ENCODE measurements around the gene KCNIP4.

KCNIP4 gene

GRCh38 chr4:21848021-21848420 lies 100.6 kb downstream of the KCNIP4 start:
- Mint-ChIP-seq H3K4me3 (no peak overlapping the region), H3K27me3 (no peaks in the 10 kb centered on the region), H3K9me3 (no peaks in the 10 kb centered on the region), H3K4me1 (ENCODE audit: low read depth) (no peaks in the 10 kb centered on the region), H3K27ac (no peak overlapping the region), H3K36me3 (ENCODE audit: low read depth) (no peaks in the 10 kb centered on the region)

- Mint-ChIP-seq H3K36me3 (ENCODE audit: low read depth) (no peaks in the 10 kb centered on the region), H3K27ac (no peak overlapping the region)
These were observed 102.9 kb downstream of the KCNIP4 start for GRCh38 chr4:21845663-21846062.

GRCh38 chr4:21835712-21836111 lies 112.9 kb downstream of the KCNIP4 start:
- no peaks in the 10 kb centered on the region for H3K27me3 Mint-ChIP-seq
- H3K27ac Mint-ChIP-seq = no peak overlapping the region
- peaks cover 4% of the 10 kb centered on the region for H3K9me3 Mint-ChIP-seq
- H3K4me3 Mint-ChIP-seq = no peak overlapping the region
- H3K4me1 Mint-ChIP-seq (ENCODE audit: low read depth) = no peaks in the 10 kb centered on the region
- H3K36me3 Mint-ChIP-seq (ENCODE audit: low read depth) = no peaks in the 10 kb centered on the region

More at GRCh38 chr4:21845663-21846062, 102.9 kb downstream of the KCNIP4 start:
- H3K4me3 Mint-ChIP-seq = no peak overlapping the region
- H3K27me3 Mint-ChIP-seq = no peaks in the 10 kb centered on the region
- no peaks in the 10 kb centered on the region for H3K9me3 Mint-ChIP-seq
- H3K4me1 Mint-ChIP-seq (ENCODE audit: low read depth) = no peaks in the 10 kb centered on the region

GRCh38 chr4:21830272-21830671 lies 118.3 kb downstream of the KCNIP4 start:
- H3K36me3 Mint-ChIP-seq (ENCODE audit: low read depth) = no peaks in the 10 kb centered on the region
- H3K4me1 Mint-ChIP-seq (ENCODE audit: low read depth) = no peaks in the 10 kb centered on the region
- no peaks in the 10 kb centered on the region for H3K27me3 Mint-ChIP-seq
- no peak overlapping the region for H3K27ac Mint-ChIP-seq
- H3K4me3 Mint-ChIP-seq = no peak overlapping the region
- peaks cover 4% of the 10 kb centered on the region for H3K9me3 Mint-ChIP-seq

- Mint-ChIP-seq H3K27me3 (no peaks in the 10 kb centered on the region), H3K4me1 (ENCODE audit: low read depth) (no peaks in the 10 kb centered on the region), H3K4me3 (no peak overlapping the region), H3K27ac (no peak overlapping the region), H3K36me3 (ENCODE audit: low read depth) (no peaks in the 10 kb centered on the region), H3K9me3 (peaks cover 4% of the 10 kb centered on the region)
These were observed 121.0 kb downstream of the KCNIP4 start for GRCh38 chr4:21827575-21827974.

GRCh38 chr4:21826071-21826470 lies 122.5 kb downstream of the KCNIP4 start:
- Mint-ChIP-seq H3K4me1 (ENCODE audit: low read depth) (no peaks in the 10 kb centered on the region), H3K27me3 (no peaks in the 10 kb centered on the region), H3K36me3 (ENCODE audit: low read depth) (no peaks in the 10 kb centered on the region), H3K9me3 (no peaks in the 10 kb centered on the region), H3K27ac (no peak overlapping the region), H3K4me3 (no peak overlapping the region)

- Mint-ChIP-seq H3K36me3 (ENCODE audit: low read depth) (no peaks in the 10 kb centered on the region), H3K4me1 (ENCODE audit: low read depth) (no peaks in the 10 kb centered on the region), H3K27me3 (no peaks in the 10 kb centered on the region), H3K9me3 (peaks cover 14% of the 10 kb centered on the region), H3K27ac (no peak overlapping the region), H3K4me3 (no peak overlapping the region)
These were observed 129.5 kb downstream of the KCNIP4 start for GRCh38 chr4:21819086-21819485.

- H3K36me3 Mint-ChIP-seq (ENCODE audit: low read depth) = no peaks in the 10 kb centered on the region
These were observed 132.8 kb downstream of the KCNIP4 start for GRCh38 chr4:21815651-21816377.

GRCh38 chr4:21811565-21811964 lies 137.0 kb downstream of the KCNIP4 start:
- Mint-ChIP-seq H3K36me3 (ENCODE audit: low read depth) (no peaks in the 10 kb centered on the region), H3K27me3 (no peaks in the 10 kb centered on the region), H3K27ac (no peak overlapping the region), H3K4me3 (no peak overlapping the region), H3K9me3 (no peaks in the 10 kb centered on the region), H3K4me1 (ENCODE audit: low read depth) (no peaks in the 10 kb centered on the region)

More at GRCh38 chr4:21815651-21816377, 132.8 kb downstream of the KCNIP4 start:
- H3K9me3 Mint-ChIP-seq = peaks cover 14% of the 10 kb centered on the region
- H3K4me3 Mint-ChIP-seq = no peak overlapping the region
- no peaks in the 10 kb centered on the region for H3K4me1 Mint-ChIP-seq (ENCODE audit: low read depth)
- no peaks in the 10 kb centered on the region for H3K27me3 Mint-ChIP-seq
- H3K27ac Mint-ChIP-seq = no peak overlapping the region

- Mint-ChIP-seq H3K9me3 (no peaks in the 10 kb centered on the region), H3K27me3 (peaks cover 5% of the 10 kb centered on the region)
These were observed 141.6 kb downstream of the KCNIP4 start for GRCh38 chr4:21806991-21807390.

GRCh38 chr4:21802406-21802805 lies 146.2 kb downstream of the KCNIP4 start:
- Mint-ChIP-seq H3K27ac (no peak overlapping the region), H3K4me3 (no peak overlapping the region), H3K4me1 (ENCODE audit: low read depth) (no peaks in the 10 kb centered on the region), H3K27me3 (peaks cover 5% of the 10 kb centered on the region), H3K36me3 (ENCODE audit: low read depth) (no peaks in the 10 kb centered on the region), H3K9me3 (no peaks in the 10 kb centered on the region)

More at GRCh38 chr4:21806991-21807390, 141.6 kb downstream of the KCNIP4 start:
- H3K4me1 Mint-ChIP-seq (ENCODE audit: low read depth) = no peaks in the 10 kb centered on the region
- H3K36me3 Mint-ChIP-seq (ENCODE audit: low read depth) = no peaks in the 10 kb centered on the region
- no peak overlapping the region for H3K27ac Mint-ChIP-seq
- no peak overlapping the region for H3K4me3 Mint-ChIP-seq

GRCh38 chr4:21801661-21802385 lies 146.7 kb downstream of the KCNIP4 start:
- H3K27ac Mint-ChIP-seq = no peak overlapping the region
- no peaks in the 10 kb centered on the region for H3K4me1 Mint-ChIP-seq (ENCODE audit: low read depth)
- no peak overlapping the region for H3K4me3 Mint-ChIP-seq
- peaks cover 5% of the 10 kb centered on the region for H3K27me3 Mint-ChIP-seq
- H3K9me3 Mint-ChIP-seq = no peaks in the 10 kb centered on the region
- H3K36me3 Mint-ChIP-seq (ENCODE audit: low read depth) = no peaks in the 10 kb centered on the region

- Mint-ChIP-seq H3K9me3 (peaks cover 4% of the 10 kb centered on the region), H3K36me3 (ENCODE audit: low read depth) (no peaks in the 10 kb centered on the region), H3K27me3 (no peaks in the 10 kb centered on the region), H3K27ac (no peak overlapping the region), H3K4me3 (no peak overlapping the region), H3K4me1 (ENCODE audit: low read depth) (no peaks in the 10 kb centered on the region)
These were observed 153.5 kb downstream of the KCNIP4 start for GRCh38 chr4:21795091-21795490.

- no peaks in the 10 kb centered on the region for H3K27me3 Mint-ChIP-seq
- H3K27ac Mint-ChIP-seq = no peak overlapping the region
- no peak overlapping the region for H3K4me3 Mint-ChIP-seq
- H3K9me3 Mint-ChIP-seq = peaks cover 4% of the 10 kb centered on the region
- H3K4me1 Mint-ChIP-seq (ENCODE audit: low read depth) = no peaks in the 10 kb centered on the region
- no peaks in the 10 kb centered on the region for H3K36me3 Mint-ChIP-seq (ENCODE audit: low read depth)
These were observed 155.8 kb downstream of the KCNIP4 start for GRCh38 chr4:21792736-21793135.

- Mint-ChIP-seq H3K9me3 (peaks cover 4% of the 10 kb centered on the region), H3K36me3 (ENCODE audit: low read depth) (no peaks in the 10 kb centered on the region), H3K27me3 (no peaks in the 10 kb centered on the region), H3K4me3 (no peak overlapping the region), H3K4me1 (ENCODE audit: low read depth) (no peaks in the 10 kb centered on the region), H3K27ac (no peak overlapping the region)
These were observed 158.0 kb downstream of the KCNIP4 start for GRCh38 chr4:21790438-21791029.
